CD14-positive monocyte (primary cell): ENCODE results near the gene KYAT1. TPM values are rescaled to one million over a fixed set of nuclear protein-coding genes. Genes with fewer than 3 reads are reported as not detected.

ENCODE experiments used
- DNase-seq, 3 donors: peaks; one replicate each; pipeline ENCODE4 v3.0.0-alpha.2; 2011 to 2022
- H2AFZ ChIP-seq: 2 replicates; pipeline ENCODE4 v1.6.0; 2012; ENCODE audit warnings: mild to moderate bottlenecking, low read depth, low read length, inconsistent platforms; ENCODE audit not compliant: insufficient read depth, poor library complexity, severe bottlenecking
- H3K27ac ChIP-seq, 2 donors: 1 replicate in 1 of 2; 2 replicates in 1 of 2; pipeline ENCODE4 v1.5.1; 2012 to 2013; ENCODE audit warnings: low read length in 2 of 2, control low read depth in 1 of 2, inconsistent platforms in 1 of 2, low read depth in 1 of 2, mild to moderate bottlenecking in 1 of 2
- H3K27me3 ChIP-seq, 2 donors: one replicate each; pipeline versions ENCODE4 v1.6.0 to v1.6.1; 2011 to 2013; ENCODE audit warnings: low read length in 2 of 2; ENCODE audit not compliant: control insufficient read depth in 2 of 2, insufficient read depth in 2 of 2
- H3K36me3 ChIP-seq, 2 donors: replicated peaks in 1 of 2; 1 replicate in 1 of 2; 2 replicates in 1 of 2; pipeline versions ENCODE4 v1.5.1 to v1.6.1; 2012 to 2013; ENCODE audit warnings: low read length in 2 of 2, control low read depth in 1 of 2, inconsistent platforms in 1 of 2, mild to moderate bottlenecking in 1 of 2; ENCODE audit not compliant: insufficient read depth in 2 of 2, control insufficient read depth in 1 of 2
- H3K4me1 ChIP-seq, 2 donors: 1 replicate in 1 of 2; 2 replicates in 1 of 2; pipeline versions ENCODE4 v1.5.1 to v1.6.1; 2012 to 2013; ENCODE audit warnings: low read length in 2 of 2, control low read depth in 1 of 2, inconsistent platforms in 1 of 2, mild to moderate bottlenecking in 1 of 2, moderate library complexity in 1 of 2; ENCODE audit not compliant: insufficient read depth in 2 of 2, control insufficient read depth in 1 of 2
- H3K4me2 ChIP-seq: replicated peaks from 2 replicates; pipeline ENCODE3; 2012; ENCODE audit warnings: low read length, moderate library complexity, mild to moderate bottlenecking; ENCODE audit not compliant: poor library complexity, severe bottlenecking; ENCODE audit errors: extremely low read depth
- H3K4me3 ChIP-seq, 3 experiments: fragments of 200-600 bp in 1 of 3; sonication (generic) in 1 of 3; replicated peaks in 1 of 3; 1 replicate in 2 of 3; 2 replicates in 1 of 3; pipeline ENCODE4 v1.5.1; 2011 to 2013; ENCODE audit warnings: low read length in 3 of 3, mild to moderate bottlenecking in 3 of 3, control low read depth in 2 of 3, low read depth in 2 of 3, inconsistent platforms in 1 of 3, moderate library complexity in 1 of 3
- H3K79me2 ChIP-seq: 2 replicates; pipeline ENCODE4 v1.6.0; 2012; ENCODE audit warnings: mild to moderate bottlenecking, control low read depth, inconsistent platforms, low read length, moderate library complexity; ENCODE audit not compliant: insufficient read depth
- H3K9ac ChIP-seq: 2 replicates; pipeline ENCODE4 v1.6.0; 2017; ENCODE audit warnings: low read length, mild to moderate bottlenecking; ENCODE audit not compliant: insufficient read depth, poor library complexity, severe bottlenecking
- H3K9me3 ChIP-seq, 2 donors: replicated peaks in 1 of 2; 1 replicate in 1 of 2; 2 replicates in 1 of 2; pipeline versions ENCODE4 v1.5.1 to v1.6.1; 2012 to 2013; ENCODE audit warnings: low read length in 2 of 2, control low read depth in 1 of 2; ENCODE audit not compliant: control insufficient read depth in 1 of 2, insufficient read depth in 1 of 2
- H4K20me1 ChIP-seq: 2 replicates; pipeline ENCODE4 v1.6.0; 2012; ENCODE audit warnings: mild to moderate bottlenecking, low read length, control low read depth, moderate library complexity; ENCODE audit not compliant: insufficient read depth
- H3K27ac Mint-ChIP-seq, 7 donors: one replicate each; pipeline ENCODE4 v1.8.0; 2020; ENCODE audit warnings: mild to moderate bottlenecking in 7 of 7, mixed read lengths in 7 of 7, moderate library complexity in 6 of 7, inconsistent platforms in 2 of 7
- H3K27me3 Mint-ChIP-seq, 3 donors: one replicate each; pipeline ENCODE4 v1.8.0; 2021 to 2022; ENCODE audit warnings: low read depth in 3 of 3, mild to moderate bottlenecking in 3 of 3, mixed read lengths in 3 of 3, moderate library complexity in 3 of 3, inconsistent platforms in 1 of 3
- H3K36me3 Mint-ChIP-seq, 2 donors: one replicate each; pipeline ENCODE4 v1.8.0; 2020; ENCODE audit warnings: mixed read lengths in 2 of 2, inconsistent platforms in 1 of 2, mild to moderate bottlenecking in 1 of 2
- H3K4me1 Mint-ChIP-seq: one replicate; pipeline ENCODE4 v1.8.0; 2020; ENCODE audit warnings: mild to moderate bottlenecking, mixed read lengths
- H3K4me3 Mint-ChIP-seq, 2 donors: one replicate each; pipeline ENCODE4 v1.8.0; 2020; ENCODE audit warnings: mild to moderate bottlenecking in 2 of 2, mixed read lengths in 2 of 2, moderate library complexity in 1 of 2
- H3K9me3 Mint-ChIP-seq, 7 donors: one replicate each; pipeline ENCODE4 v1.8.0; 2020 to 2022; ENCODE audit warnings: mixed read lengths in 7 of 7, mild to moderate bottlenecking in 6 of 7, moderate library complexity in 6 of 7, inconsistent platforms in 2 of 7
- WGBS: methylation state at CpG from one replicate; pipeline ENCODE4 v1.1.5; 2013; ENCODE audit warnings: missing lambda C conversion rate; ENCODE audit not compliant: insufficient coverage; 5-methylcytosine and 5-hydroxymethylcytosine counted together
- intact Hi-C, 2 donors: fragments of 100-400 bp; cut with micrococcal nuclease; formaldehyde crosslinking; loops; one replicate each; pipeline versions ENCODE4 v1.15.0 to v1.15.1; 2023
- polyA plus RNA-seq, 3 donors: library from polyadenylated mRNA; depleted of rRNA in 1 of 3; unstranded in 2 of 3; stranded (reverse) in 1 of 3; fragments of 300-500 nt in 2 of 3; fragments of >200 nt in 1 of 3; fragmentation: Illumina TruSeq in 2 of 3; gene quantifications; 1 replicate in 2 of 3; 2 replicates in 1 of 3; pipeline ENCODE4 v1.2.3, GENCODE V29; 2012 to 2021
- TF ChIP-seq, protein P1 (sequence below): fragments of 200-600 bp; IDR thresholded peaks from one replicate; pipeline ENCODE4 v1.8.0; 2022; ENCODE audit warnings: antibody characterized with exemption, mild to moderate bottlenecking

The KYAT1 gene
- polyA plus RNA-seq, 3 donors, result 2.4 to 4.5 (median 3.6) TPM

DNA sequence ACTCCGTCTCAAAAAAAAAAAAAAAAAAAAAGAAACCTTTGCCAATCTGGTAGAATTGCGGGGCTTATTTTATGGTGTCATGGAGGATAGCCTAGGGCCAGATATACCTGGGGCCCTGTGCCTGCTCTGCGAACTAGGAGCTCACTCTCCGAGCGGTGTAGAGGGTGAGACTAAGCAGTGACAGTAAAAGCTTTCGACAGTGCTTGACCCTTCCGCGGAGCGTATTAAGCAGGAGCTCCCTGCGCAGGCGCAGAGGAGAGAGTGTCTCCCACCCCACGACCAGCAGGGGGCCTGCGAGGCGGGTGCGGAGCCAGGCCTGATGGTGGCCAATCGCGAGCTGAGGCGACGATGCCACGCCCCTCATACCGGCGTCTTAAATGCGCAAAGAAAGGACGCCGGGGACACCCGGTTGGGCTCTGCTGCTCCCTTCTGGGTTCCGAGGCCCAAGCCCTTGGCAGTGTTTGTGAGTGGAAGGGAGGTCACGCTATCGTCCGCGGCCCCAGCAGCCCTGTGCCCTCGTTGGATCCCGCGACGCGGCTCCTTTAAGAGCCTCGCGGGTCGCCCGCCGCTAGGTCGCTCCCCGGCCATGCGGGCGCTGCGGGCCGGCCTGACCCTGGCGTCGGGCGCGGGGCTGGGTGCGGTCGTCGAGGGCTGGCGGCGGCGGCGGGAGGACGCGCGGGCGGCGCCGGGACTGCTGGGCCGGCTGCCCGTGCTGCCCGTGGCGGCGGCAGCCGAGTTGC is 63.5 kb downstream of the KYAT1 start, which contains the start of gene ENDOG:
TSS of gene ENDOG (plus strand) at position 402 of the 740 bp plus-strand sequence. CDS start at position 587, 185 bp downstream.
- peaks cover 22 to 23% of the 10 kb centered on the region in 2 donors for H3K36me3 ChIP-seq
- H3K27me3 Mint-ChIP-seq, result peaks cover 3 to 10% (median 9%) of the 10 kb centered on the region in 3 donors
- TF ChIP-seq, protein P1, sequence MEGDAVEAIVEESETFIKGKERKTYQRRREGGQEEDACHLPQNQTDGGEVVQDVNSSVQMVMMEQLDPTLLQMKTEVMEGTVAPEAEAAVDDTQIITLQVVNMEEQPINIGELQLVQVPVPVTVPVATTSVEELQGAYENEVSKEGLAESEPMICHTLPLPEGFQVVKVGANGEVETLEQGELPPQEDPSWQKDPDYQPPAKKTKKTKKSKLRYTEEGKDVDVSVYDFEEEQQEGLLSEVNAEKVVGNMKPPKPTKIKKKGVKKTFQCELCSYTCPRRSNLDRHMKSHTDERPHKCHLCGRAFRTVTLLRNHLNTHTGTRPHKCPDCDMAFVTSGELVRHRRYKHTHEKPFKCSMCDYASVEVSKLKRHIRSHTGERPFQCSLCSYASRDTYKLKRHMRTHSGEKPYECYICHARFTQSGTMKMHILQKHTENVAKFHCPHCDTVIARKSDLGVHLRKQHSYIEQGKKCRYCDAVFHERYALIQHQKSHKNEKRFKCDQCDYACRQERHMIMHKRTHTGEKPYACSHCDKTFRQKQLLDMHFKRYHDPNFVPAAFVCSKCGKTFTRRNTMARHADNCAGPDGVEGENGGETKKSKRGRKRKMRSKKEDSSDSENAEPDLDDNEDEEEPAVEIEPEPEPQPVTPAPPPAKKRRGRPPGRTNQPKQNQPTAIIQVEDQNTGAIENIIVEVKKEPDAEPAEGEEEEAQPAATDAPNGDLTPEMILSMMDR, result peak; percentile 96
- H3K4me1 Mint-ChIP-seq, result peaks cover 19% of the 10 kb centered on the region
- peaks cover 11 to 21% of the 10 kb centered on the region in 2 donors for H3K4me1 ChIP-seq
- DNase-seq, result peak; percentile 96 to 98 (median 97)
- intact Hi-C loops, result no loop called here
- peak within 1 kb of the TSS; percentile 66 for H3K9ac ChIP-seq
- peak within 1 kb of the TSS; percentile 93 for H2AFZ ChIP-seq
- H3K27ac Mint-ChIP-seq, result peak within 1 kb of the TSS; percentile 79 to 94 (median 90)
- H4K20me1 ChIP-seq, result peaks cover 10% of the 10 kb centered on the region
- H3K4me3 Mint-ChIP-seq, result peak within 1 kb of the TSS; percentile 82 to 92
- no peaks in the 10 kb centered on the region for H3K27me3 ChIP-seq
- peak within 1 kb of the TSS; percentile 91 for H3K4me2 ChIP-seq
- H3K79me2 ChIP-seq, result no peaks in the 10 kb centered on the region
- no peaks in the 10 kb centered on the region for H3K9me3 ChIP-seq
- H3K27ac ChIP-seq, result peak within 1 kb of the TSS; percentile 58 to 63
- peaks cover 16 to 24% of the 10 kb centered on the region in 2 donors for H3K36me3 Mint-ChIP-seq
- peaks cover 0 to 3% (median 0%) of the 10 kb centered on the region in 7 donors for H3K9me3 Mint-ChIP-seq
- peak within 1 kb of the TSS; percentile 51 to 78 (median 58) for H3K4me3 ChIP-seq
- under 1% methylated on average over 67 of the region's 70 CpGs for WGBS

DNA sequence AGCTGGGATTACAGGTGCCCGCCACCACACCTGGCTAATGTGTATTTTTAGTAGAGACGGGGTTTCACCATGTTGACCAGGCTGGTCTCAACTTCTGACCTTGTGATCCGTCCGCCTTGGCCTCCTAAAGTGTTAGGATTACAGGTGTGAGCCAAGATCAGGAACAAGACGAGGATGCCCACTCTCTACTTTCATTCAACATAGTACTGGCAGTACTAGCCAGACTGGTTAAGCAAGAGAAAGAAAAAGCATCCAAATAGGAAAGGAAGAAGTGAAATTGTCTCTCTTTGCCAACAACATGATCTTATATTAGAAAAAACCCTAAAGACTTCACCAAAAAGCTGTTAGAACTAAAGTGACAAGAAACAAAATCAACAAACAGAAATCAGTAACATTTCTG is 70.9 kb downstream of the KYAT1 start:
- no peak overlapping the region for H2AFZ ChIP-seq
- no peak overlapping the region for H3K27ac Mint-ChIP-seq

More for the DNA sequence above, 70.9 kb downstream of the KYAT1 start:
- 90% methylated on average over 2 of the region's 5 CpGs for WGBS
- H3K27ac ChIP-seq, result no peak overlapping the region
- Mint-ChIP-seq H3K36me3 (peaks cover 23 to 30% of the 10 kb centered on the region in 2 donors), H3K4me1 (no peaks in the 10 kb centered on the region), H3K4me3 (no peak overlapping the region), H3K9me3 (peaks cover 0 to 1% (median 0%) of the 10 kb centered on the region in 7 donors), H3K27me3 (peaks cover 0 to 6% (median 6%) of the 10 kb centered on the region in 3 donors)
- no peak overlapping the region for H3K4me2 ChIP-seq
- no peak overlapping the region for H3K4me3 ChIP-seq
- intact Hi-C loops, result no loop called here
- no peak overlapping the region for H3K9ac ChIP-seq
- H3K36me3 ChIP-seq, result peaks cover 24 to 39% of the 10 kb centered on the region in 2 donors
- no peaks in the 10 kb centered on the region for H4K20me1 ChIP-seq
- TF ChIP-seq, protein P1, result no peak
- H3K4me1 ChIP-seq, result no peaks in the 10 kb centered on the region
- H3K27me3 ChIP-seq, result no peaks in the 10 kb centered on the region
- DNase-seq, result no peak
- H3K79me2 ChIP-seq, result no peaks in the 10 kb centered on the region
- H3K9me3 ChIP-seq, result no peaks in the 10 kb centered on the region
